GM21528 (cell line): ENCODE results near the gene TIE1.

Source experiments
- ATAC-seq: cut with Tn5 transposase; IDR thresholded peaks from one replicate; pipeline ENCODE4 v1.9.1; 2021; ENCODE audit warnings: mild to moderate bottlenecking, moderate library complexity; ENCODE audit not compliant: unreplicated experiment, low FRiP score

TIE1 gene

GRCh38 chr1:43292679-43293078 is 8.1 kb upstream of the TIE1 start:
- no peak for ATAC-seq

- no peak for ATAC-seq
Measured at GRCh38 chr1:43293176-43293575, 7.6 kb upstream of the TIE1 start.

GRCh38 chr1:43293896-43294760 is 6.7 kb upstream of the TIE1 start:
- ATAC-seq = no peak

- no peak for ATAC-seq
Measured at GRCh38 chr1:43294761-43295160, 6.0 kb upstream of the TIE1 start.

GRCh38 chr1:43296207-43296606 is 4.6 kb upstream of the TIE1 start:
- no peak for ATAC-seq

- no peak for ATAC-seq
Measured at GRCh38 chr1:43298055-43298454, 2.7 kb upstream of the TIE1 start.

- no peak for ATAC-seq
Measured at GRCh38 chr1:43299101-43299500, 1.7 kb upstream of the TIE1 start.

GRCh38 chr1:43302201-43302600 is 1.4 kb downstream of the TIE1 start:
- no peak for ATAC-seq

- ATAC-seq = no peak
Measured at GRCh38 chr1:43302721-43303470, 2.1 kb downstream of the TIE1 start.

- no peak for ATAC-seq
Measured at GRCh38 chr1:43303471-43304313, 2.9 kb downstream of the TIE1 start.

- no peak for ATAC-seq
Measured at GRCh38 chr1:43304314-43304681, 3.5 kb downstream of the TIE1 start.

- ATAC-seq = no peak
Measured at GRCh38 chr1:43304771-43305300, 4.1 kb downstream of the TIE1 start.

GRCh38 chr1:43305461-43305860 is 4.7 kb downstream of the TIE1 start:
- ATAC-seq = no peak

GRCh38 chr1:43305926-43306687 is 5.3 kb downstream of the TIE1 start:
- no peak for ATAC-seq

- no peak for ATAC-seq
Measured at GRCh38 chr1:43306688-43307457, 6.1 kb downstream of the TIE1 start.

- ATAC-seq = no peak
Measured at GRCh38 chr1:43307458-43308158, 6.8 kb downstream of the TIE1 start.

GRCh38 chr1:43308635-43309404 is 8.0 kb downstream of the TIE1 start:
- no peak for ATAC-seq
